GM21390 (cell line): ENCODE data around the gene ZDHHC18.
"Not testable (repeated sequence)": the region's sequence is repeated elsewhere in the genome, so short reads cannot be mapped to it uniquely, and the experiment has no call there.

Experiments used
- ATAC-seq: cut with Tn5 transposase; IDR thresholded peaks from one replicate; pipeline ENCODE4 v1.9.1; 2021; ENCODE audit not compliant: unreplicated experiment

ZDHHC18 gene

GRCh38 chr1:26791148-26791547 lies 35.3 kb upstream of the ZDHHC18 start:
- no peak for ATAC-seq

GRCh38 chr1:26791626-26792025 lies 34.9 kb upstream of the ZDHHC18 start:
- ATAC-seq, result no peak

GRCh38 chr1:26792924-26793323 lies 33.6 kb upstream of the ZDHHC18 start:
- ATAC-seq, result no peak

- ATAC-seq, result no peak
Measured at GRCh38 chr1:26794391-26794790, 32.1 kb upstream of the ZDHHC18 start.

- ATAC-seq, result no peak
Measured at GRCh38 chr1:26797627-26798026, 28.9 kb upstream of the ZDHHC18 start.

- no peak for ATAC-seq
Measured at GRCh38 chr1:26799479-26800142, 26.9 kb upstream of the ZDHHC18 start.

GRCh38 chr1:26803932-26804331 lies 22.6 kb upstream of the ZDHHC18 start:
- ATAC-seq, result not testable (repeated sequence)

GRCh38 chr1:26810105-26810504 lies 16.4 kb upstream of the ZDHHC18 start:
- ATAC-seq, result not testable (repeated sequence)

- no peak for ATAC-seq
Measured at GRCh38 chr1:26811057-26811456, 15.4 kb upstream of the ZDHHC18 start.

GRCh38 chr1:26811708-26812107 lies 14.8 kb upstream of the ZDHHC18 start:
- ATAC-seq, result no peak

- ATAC-seq, result no peak
Measured at GRCh38 chr1:26814377-26814776, 12.1 kb upstream of the ZDHHC18 start.

GRCh38 chr1:26814893-26815292 lies 11.6 kb upstream of the ZDHHC18 start:
- ATAC-seq, result no peak

- ATAC-seq, result peak; percentile 82
Measured at GRCh38 chr1:26820784-26821269, 5.7 kb upstream of the ZDHHC18 start.

- ATAC-seq, result no peak
Measured at GRCh38 chr1:26822737-26823395, 3.6 kb upstream of the ZDHHC18 start.

- ATAC-seq, result no peak
Measured at GRCh38 chr1:26824731-26825130, 1.8 kb upstream of the ZDHHC18 start.

GRCh38 chr1:26827106-26827604 lies 667 bp downstream of the ZDHHC18 start:
- ATAC-seq, result no peak

GRCh38 chr1:26827663-26828062 lies 1.2 kb downstream of the ZDHHC18 start:
- no peak for ATAC-seq

- no peak for ATAC-seq
Measured at GRCh38 chr1:26828411-26828991, 2.0 kb downstream of the ZDHHC18 start.

GRCh38 chr1:26829184-26829911 lies 2.9 kb downstream of the ZDHHC18 start:
- ATAC-seq, result no peak

- no peak for ATAC-seq
Measured at GRCh38 chr1:26831059-26831458, 4.6 kb downstream of the ZDHHC18 start.

GRCh38 chr1:26831546-26832248 lies 5.2 kb downstream of the ZDHHC18 start:
- ATAC-seq, result no peak
